Activated T-cell treated with anti-CD3 and anti-CD28 coated beads, Interleukin-2, amount 50 U/mL, for 24 hours (primary cell): Measurements from ENCODE around the gene SDC1.

Source experiments
- DNase-seq: peaks from one replicate; pipeline ENCODE4 v3.0.0-alpha.2; 2020
- H3K27ac Mint-ChIP-seq: 2 replicates; pipeline ENCODE4 v1.8.0; 2020; ENCODE audit warnings: mild to moderate bottlenecking, mixed read lengths
- H3K27me3 Mint-ChIP-seq: 2 replicates; pipeline ENCODE4 v1.8.0; 2020; ENCODE audit warnings: mixed read lengths
- H3K36me3 Mint-ChIP-seq: 2 replicates; pipeline ENCODE4 v1.8.0; 2020; ENCODE audit warnings: low read depth, mixed read lengths
- H3K4me1 Mint-ChIP-seq: 2 replicates; pipeline ENCODE4 v1.8.0; 2020; ENCODE audit warnings: low read depth, mixed read lengths
- H3K4me3 Mint-ChIP-seq: 2 replicates; pipeline ENCODE4 v1.8.0; 2020; ENCODE audit warnings: mild to moderate bottlenecking, moderate library complexity, mixed read lengths
- H3K9me3 Mint-ChIP-seq: 2 replicates; pipeline ENCODE4 v1.8.0; 2020; ENCODE audit warnings: mixed read lengths

SDC1 gene

DNA sequence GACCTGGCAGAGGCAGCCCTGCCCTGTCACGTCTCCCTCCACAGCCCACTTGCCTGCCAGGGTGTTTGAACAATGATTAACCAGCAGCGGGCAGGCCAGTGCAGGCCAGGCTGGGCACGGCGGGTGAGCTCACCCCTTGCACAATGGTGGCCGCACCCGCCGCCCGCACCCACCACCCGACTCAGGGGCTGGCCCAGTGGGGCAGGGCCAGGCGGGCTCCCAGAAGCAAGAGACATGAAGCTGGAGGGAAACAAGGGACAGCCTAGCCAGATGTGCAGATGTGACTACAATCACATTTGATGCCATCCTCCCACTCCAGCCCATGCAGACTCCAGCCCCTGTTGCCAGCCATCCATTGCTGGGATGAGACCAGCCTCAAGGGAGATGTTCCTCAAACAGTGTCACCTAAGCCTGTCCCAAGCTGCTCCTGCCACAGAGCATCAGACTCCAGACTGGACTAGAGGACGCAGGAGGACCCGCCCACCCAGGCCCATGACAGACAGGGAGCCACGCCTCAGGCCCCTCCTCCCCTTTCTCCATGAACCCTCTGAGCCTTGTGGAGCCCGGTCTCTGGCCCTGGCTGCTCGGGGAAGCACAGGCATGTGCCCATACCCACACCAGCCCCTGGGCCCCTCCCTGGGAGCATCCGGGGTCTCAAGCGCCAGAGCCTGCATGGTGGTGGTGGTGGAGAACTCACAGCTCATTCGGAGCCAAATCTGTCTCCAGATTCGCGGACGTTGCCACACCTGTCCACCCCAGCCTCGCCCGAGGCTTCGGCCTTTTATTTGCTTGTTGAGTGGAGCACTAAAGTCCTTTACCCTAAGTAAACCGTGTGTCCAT is 45.0 kb downstream of the SDC1 start:
- H3K36me3 Mint-ChIP-seq, result no peaks in the 10 kb centered on the region
- H3K4me3 Mint-ChIP-seq, result no peak overlapping the region
- no peak overlapping the region for H3K27ac Mint-ChIP-seq
- H3K9me3 Mint-ChIP-seq, result no peaks in the 10 kb centered on the region
- H3K4me1 Mint-ChIP-seq, result no peaks in the 10 kb centered on the region
- H3K27me3 Mint-ChIP-seq, result no peaks in the 10 kb centered on the region
- DNase-seq, result no peak

DNA sequence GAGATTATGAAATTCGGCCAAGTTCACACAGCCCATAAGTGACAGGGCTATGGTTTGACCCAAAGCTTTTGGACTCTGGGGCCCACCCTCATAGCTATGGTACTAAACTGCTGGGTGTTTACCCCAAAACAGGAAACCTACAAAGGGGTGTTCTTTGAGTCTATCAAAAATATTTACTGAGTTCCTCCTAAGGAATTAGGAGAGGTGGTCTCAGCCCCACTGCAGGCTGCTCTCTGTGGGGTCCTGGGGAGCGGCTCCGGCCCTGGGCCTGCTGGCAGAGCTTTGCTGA is 45.5 kb downstream of the SDC1 start:
- Mint-ChIP-seq H3K4me3 (no peak overlapping the region), H3K27me3 (no peaks in the 10 kb centered on the region), H3K4me1 (no peaks in the 10 kb centered on the region), H3K36me3 (no peaks in the 10 kb centered on the region), H3K9me3 (no peaks in the 10 kb centered on the region), H3K27ac (no peak overlapping the region)
- no peak for DNase-seq

DNA sequence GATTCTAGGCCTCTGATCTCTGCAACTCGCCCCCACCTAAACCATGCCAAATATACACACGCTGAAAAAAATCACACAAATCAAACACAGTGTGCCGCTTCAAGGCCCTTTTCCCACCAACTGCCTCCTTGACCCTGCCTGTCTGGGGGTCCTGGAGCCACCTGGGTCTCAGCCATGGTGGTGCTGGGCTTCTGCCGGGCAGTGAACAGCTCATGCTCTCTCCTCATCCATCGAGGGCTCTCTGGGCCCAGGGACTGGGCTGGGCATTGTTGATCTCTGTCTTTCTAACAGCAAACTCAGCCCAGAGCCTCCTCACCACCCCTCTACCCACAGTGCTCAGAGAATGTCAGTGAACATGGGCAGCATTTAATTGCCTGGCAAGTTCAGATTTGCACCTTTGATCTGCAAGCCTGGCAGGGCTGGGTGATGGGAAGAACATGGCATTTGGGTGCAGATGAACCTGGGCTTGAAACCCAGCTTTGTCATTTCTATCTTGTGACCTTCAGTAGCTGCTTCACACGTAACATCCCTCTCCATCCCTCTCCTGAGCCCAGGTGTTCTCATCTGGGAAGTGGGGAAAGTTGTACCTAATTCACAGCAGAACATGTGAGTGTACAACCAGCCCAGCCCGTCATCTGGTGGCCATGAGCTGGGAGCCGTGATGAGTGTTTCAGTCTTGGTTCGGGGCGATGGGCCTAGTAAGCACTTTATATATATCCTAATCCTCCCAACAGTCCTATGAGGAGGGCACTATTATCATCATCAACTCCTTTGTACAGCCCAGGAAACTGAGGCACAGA is 46.1 kb downstream of the SDC1 start:
- DNase-seq, result no peak
- Mint-ChIP-seq H3K9me3 (no peaks in the 10 kb centered on the region), H3K36me3 (no peaks in the 10 kb centered on the region)

DNA sequence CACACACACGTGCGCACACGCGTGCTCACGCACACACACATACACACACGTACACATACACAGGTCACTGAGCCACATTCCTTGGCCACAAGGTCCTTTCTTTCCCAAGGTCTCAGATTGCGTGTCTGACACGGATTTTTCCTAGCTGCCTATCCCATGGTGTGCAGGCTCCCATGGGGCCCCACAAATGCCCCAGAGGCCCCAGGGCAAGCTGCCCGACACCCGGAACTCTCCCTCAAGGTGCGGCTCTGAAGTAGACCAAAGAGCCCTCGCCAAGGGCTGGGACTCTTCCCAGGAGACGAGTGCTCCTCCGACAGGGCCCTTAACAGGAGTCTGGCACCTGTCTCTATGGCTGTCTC is 46.7 kb downstream of the SDC1 start:
- Mint-ChIP-seq H3K4me1 (no peaks in the 10 kb centered on the region), H3K9me3 (no peaks in the 10 kb centered on the region), H3K4me3 (no peak overlapping the region), H3K36me3 (no peaks in the 10 kb centered on the region), H3K27ac (no peak overlapping the region), H3K27me3 (no peaks in the 10 kb centered on the region)
- DNase-seq, result no peak

More for the DNA sequence above, 46.1 kb downstream of the SDC1 start:
- Mint-ChIP-seq H3K27me3 (no peaks in the 10 kb centered on the region), H3K27ac (no peak overlapping the region), H3K4me3 (no peak overlapping the region), H3K4me1 (no peaks in the 10 kb centered on the region)

DNA sequence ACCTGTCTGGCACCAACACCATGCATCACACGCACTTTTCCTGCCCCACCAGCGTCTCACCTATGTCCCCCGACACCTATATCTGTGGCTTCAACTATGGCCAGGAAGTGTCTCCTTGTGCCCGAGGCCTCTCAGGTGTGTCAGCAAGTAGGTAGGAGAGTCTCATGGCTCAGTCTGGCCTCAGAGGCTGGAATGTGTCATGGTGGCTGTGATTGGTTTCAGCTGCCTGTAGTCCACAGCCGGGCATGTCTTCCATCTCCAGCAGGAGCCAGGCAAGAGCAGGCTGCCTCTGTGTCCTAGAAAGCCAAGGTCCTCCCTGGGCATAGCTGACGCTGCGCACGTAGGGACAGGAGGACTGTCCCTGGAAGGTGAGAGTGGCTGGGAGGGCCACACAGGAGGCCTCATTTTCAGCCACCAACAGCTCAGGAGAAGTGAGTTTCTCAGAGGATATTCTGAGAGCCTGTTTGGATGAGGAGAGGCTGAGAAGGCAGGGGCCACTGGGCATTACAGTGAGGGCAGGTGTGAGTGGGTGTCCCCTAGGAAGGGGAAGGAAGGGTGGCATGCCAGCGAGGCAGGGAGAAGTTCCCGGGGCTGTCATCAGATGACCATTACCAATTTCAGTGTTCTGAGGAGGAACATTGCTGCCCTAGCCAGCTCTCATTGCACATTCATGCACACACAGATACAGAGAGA is 47.2 kb downstream of the SDC1 start:
- no peak overlapping the region for H3K4me3 Mint-ChIP-seq
- no peak for DNase-seq
- no peaks in the 10 kb centered on the region for H3K36me3 Mint-ChIP-seq
- no peaks in the 10 kb centered on the region for H3K27me3 Mint-ChIP-seq
- no peaks in the 10 kb centered on the region for H3K4me1 Mint-ChIP-seq
- H3K9me3 Mint-ChIP-seq, result no peaks in the 10 kb centered on the region
- no peak overlapping the region for H3K27ac Mint-ChIP-seq

DNA sequence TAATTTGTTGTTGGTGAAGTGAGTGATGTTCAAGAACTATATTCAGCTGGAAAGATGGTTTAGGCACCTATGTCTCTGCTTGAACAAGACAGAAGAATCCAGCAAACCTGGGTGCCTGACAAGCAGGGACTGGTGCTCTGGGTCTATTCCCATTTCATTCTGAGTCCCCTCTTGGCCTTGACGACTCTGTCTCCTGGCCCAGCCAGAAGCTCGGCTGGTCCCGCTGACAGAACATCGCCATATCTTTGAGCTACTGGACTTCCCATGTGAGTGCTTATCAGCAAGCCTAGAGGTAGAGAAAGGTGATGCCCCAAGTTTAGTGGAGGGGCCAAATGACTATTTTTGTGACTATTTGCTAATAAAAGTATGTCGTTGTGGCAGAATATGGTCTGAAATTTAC is 48.2 kb downstream of the SDC1 start:
- H3K4me1 Mint-ChIP-seq, result no peaks in the 10 kb centered on the region
- no peaks in the 10 kb centered on the region for H3K36me3 Mint-ChIP-seq

DNA sequence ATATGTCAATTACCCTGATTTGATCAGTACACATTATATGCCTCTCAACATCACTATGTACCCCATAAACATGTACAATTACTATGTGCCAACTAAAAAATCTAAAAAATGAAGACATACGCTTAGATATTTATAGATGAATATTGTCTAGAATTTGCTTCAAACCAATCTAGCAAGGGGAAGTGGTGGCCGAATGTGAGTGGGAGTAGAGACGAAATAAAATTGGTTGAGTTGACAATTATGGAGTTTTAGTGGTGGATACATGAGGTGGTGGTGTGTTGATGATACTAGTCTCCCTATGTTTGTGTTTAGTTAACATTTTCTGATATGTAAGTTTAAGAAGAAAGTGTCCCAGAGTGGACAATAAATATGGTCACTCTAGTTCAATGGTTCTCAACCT is 49.0 kb downstream of the SDC1 start:
- no peak overlapping the region for H3K27ac Mint-ChIP-seq

More for the DNA sequence above, 48.2 kb downstream of the SDC1 start:
- no peak for DNase-seq
- no peak overlapping the region for H3K27ac Mint-ChIP-seq
- H3K9me3 Mint-ChIP-seq, result no peaks in the 10 kb centered on the region
- no peaks in the 10 kb centered on the region for H3K27me3 Mint-ChIP-seq
- H3K4me3 Mint-ChIP-seq, result no peak overlapping the region

DNA sequence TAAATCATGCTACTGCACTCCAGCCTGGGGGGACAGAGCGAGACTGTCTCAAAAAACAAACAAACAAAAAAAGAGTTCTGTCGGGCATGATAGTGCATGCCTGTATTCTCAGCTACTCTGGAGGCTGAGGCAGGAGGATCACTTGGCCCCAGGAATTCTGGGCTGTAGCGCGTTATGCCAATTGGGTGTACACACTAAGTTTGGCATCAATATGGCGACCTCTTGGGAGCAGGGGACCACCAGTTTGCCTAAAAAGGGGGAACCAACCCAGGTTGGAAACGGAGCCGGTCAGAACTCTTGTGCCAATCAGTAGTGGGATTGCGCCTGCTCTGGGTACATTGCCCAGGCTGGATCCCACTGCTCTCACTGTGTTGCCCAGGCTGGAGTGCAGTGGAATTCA is 49.7 kb downstream of the SDC1 start:
- H3K36me3 Mint-ChIP-seq, result no peaks in the 10 kb centered on the region
- no peak overlapping the region for H3K4me3 Mint-ChIP-seq
- H3K9me3 Mint-ChIP-seq, result no peaks in the 10 kb centered on the region
- no peak overlapping the region for H3K27ac Mint-ChIP-seq
- H3K4me1 Mint-ChIP-seq, result no peaks in the 10 kb centered on the region
- DNase-seq, result no peak
- no peaks in the 10 kb centered on the region for H3K27me3 Mint-ChIP-seq

More for the DNA sequence above, 49.0 kb downstream of the SDC1 start:
- DNase-seq, result no peak
- no peaks in the 10 kb centered on the region for H3K9me3 Mint-ChIP-seq
- H3K4me3 Mint-ChIP-seq, result no peak overlapping the region
- H3K36me3 Mint-ChIP-seq, result no peaks in the 10 kb centered on the region
- H3K27me3 Mint-ChIP-seq, result no peaks in the 10 kb centered on the region
- no peaks in the 10 kb centered on the region for H3K4me1 Mint-ChIP-seq

DNA sequence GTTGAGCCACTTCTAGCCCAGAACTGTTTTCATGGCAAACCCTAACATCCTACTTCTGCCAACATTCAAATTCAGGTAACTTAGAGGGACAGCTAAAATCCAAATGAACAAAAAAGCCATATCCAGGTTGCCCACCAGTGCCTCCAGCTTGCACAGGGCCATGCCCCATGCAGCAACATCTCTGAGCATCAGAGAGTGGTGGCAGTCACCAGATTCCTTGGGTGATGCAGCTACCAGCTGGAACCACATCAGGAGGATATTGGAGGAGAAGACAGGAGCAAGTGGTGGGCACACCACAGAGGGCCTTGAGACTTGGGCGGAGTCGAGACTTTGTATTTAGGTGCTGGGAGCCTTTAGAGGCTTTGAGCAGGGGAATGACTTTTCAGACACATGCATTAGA is 50.5 kb downstream of the SDC1 start:
- H3K36me3 Mint-ChIP-seq, result no peaks in the 10 kb centered on the region
- no peak for DNase-seq
- H3K9me3 Mint-ChIP-seq, result no peaks in the 10 kb centered on the region
- no peaks in the 10 kb centered on the region for H3K4me1 Mint-ChIP-seq
- H3K4me3 Mint-ChIP-seq, result no peak overlapping the region
- no peaks in the 10 kb centered on the region for H3K27me3 Mint-ChIP-seq
- H3K27ac Mint-ChIP-seq, result no peak overlapping the region

DNA sequence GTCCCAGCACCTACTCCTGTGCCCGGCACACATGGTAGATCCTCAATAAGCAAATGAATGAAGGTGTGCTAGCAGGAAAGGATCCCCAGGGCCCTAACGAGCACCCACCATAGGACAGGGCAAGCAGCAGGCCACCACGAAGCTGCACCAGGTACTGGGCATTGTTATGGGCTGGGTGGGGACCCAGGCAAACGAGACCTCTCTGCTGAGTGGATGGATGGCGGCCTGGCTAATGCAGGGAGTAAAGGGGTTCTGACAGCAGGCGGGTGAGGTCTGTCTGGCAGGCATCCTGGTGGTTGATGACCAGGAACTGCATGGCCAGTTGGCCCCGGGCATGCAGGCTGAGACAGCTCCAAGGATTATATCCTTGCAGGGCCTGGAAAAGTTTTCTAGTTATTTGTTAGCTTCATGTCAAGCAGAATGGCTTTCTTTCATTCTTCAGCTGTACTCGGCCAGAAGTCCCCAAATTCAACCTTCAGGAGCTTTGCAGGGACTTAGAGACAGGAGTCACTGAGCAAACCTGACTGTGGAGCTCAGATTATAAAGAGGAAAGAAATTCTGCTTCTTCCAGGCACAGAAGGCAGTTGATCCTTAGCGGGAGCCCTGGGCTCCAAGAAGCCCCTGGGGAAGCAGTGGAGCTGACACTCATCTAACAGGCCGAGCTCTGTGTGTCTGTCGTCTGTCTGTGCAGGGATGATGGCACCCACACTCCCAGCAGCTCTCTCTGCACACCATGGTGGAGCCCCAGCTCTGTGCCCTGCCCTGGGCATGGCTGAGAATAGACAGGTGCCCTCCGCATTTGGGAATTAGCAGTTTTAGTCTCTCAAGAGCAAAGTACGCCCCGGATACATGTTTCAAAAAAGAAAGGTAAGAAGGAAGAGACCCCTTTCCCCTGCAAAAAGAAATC is 51.2 kb downstream of the SDC1 start:
- Mint-ChIP-seq H3K27ac (no peak overlapping the region), H3K27me3 (no peaks in the 10 kb centered on the region), H3K36me3 (no peaks in the 10 kb centered on the region), H3K4me3 (no peak overlapping the region), H3K4me1 (no peaks in the 10 kb centered on the region), H3K9me3 (no peaks in the 10 kb centered on the region)
- no peak for DNase-seq

DNA sequence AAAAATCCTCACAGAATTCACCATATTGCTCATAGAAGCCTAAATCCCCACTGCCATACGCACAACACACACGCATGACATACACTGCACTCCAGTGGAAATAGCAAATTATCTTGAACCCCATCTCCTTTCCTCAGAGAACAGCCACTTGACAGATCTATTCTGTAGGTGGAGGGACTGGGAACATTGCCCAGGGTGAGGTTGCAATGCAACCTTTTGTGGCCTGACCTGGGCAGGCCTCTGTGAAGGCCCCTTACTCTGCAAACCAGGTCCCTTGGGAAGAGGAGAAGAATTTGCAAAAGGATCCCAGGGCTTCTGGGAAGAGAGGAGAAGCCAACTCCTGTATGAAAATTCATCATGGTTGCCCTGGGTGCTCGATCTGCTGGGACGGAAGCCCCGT is 51.9 kb downstream of the SDC1 start:
- Mint-ChIP-seq H3K27me3 (peaks cover 4% of the 10 kb centered on the region), H3K9me3 (no peaks in the 10 kb centered on the region), H3K4me1 (no peaks in the 10 kb centered on the region), H3K4me3 (no peak overlapping the region), H3K27ac (no peak overlapping the region), H3K36me3 (no peaks in the 10 kb centered on the region)
- DNase-seq, result no peak

DNA sequence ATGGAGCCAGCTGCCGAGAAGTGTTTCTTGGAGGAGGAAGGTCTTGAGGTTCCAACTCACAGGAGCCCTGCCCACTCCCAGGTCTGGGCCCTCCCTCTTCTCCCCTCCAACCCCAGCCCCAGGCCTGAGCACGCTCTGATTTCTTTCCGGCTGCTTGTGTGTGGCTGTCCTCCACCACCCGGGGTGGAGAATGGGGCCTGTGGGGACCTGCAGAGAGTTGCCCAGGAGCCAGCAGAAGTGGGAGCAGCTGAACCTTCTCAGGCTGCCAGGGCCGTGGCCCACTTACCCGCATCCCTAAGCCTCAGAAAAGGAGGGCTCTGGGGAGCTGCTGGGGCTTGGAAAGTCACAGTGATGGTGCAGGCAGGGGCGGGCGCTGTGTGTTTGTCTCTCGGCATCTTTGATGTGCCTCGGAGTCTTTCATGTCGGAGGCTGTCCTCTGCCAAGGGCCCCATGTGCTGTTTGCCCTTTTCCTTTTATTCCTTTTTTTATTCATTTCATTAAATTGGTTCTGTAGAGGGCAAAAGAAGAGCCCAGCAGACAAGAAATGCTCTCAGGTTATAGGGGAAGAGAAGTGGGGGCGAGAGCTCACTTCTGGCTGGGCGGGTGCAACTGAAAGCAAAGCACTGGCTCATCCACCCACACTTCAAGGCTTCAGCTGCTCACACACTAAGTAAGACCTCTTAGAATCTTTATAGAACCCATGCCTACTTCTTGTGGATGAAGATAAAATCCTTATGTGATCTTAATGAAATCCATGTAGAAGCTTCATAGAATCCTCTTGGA is 52.5 kb downstream of the SDC1 start:
- no peaks in the 10 kb centered on the region for H3K36me3 Mint-ChIP-seq

DNA sequence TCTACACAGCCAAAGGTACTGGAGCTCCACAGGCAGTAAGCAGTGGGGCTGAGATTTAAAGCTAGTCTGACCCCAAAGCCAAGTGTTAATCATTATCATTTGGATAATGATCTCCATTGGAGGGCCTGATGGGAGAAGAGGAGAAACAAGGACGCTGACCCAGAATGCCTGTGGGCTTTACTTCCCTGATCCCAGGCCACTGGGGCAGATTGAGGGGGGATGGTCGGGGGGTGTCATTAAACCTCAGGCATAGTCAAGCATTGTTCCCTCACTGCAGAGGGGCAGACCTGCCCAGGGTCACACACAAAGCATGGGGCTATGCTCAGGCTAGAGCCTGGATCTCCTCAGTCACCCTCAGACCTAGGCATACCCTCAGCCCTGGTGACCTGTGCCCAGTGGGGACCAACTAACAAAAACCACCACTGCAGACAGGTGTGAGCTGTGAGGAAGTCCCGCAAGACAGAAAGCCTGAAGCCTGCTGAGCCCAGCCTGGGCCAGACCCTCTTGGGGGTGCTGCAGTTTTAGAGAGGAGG is 53.4 kb downstream of the SDC1 start:
- Mint-ChIP-seq H3K4me1 (no peaks in the 10 kb centered on the region), H3K4me3 (no peak overlapping the region), H3K27ac (no peak overlapping the region), H3K27me3 (peaks cover 4% of the 10 kb centered on the region), H3K9me3 (no peaks in the 10 kb centered on the region), H3K36me3 (no peaks in the 10 kb centered on the region)
- DNase-seq, result no peak

More for the DNA sequence above, 52.5 kb downstream of the SDC1 start:
- H3K27me3 Mint-ChIP-seq, result peaks cover 4% of the 10 kb centered on the region
- no peak for DNase-seq
- H3K9me3 Mint-ChIP-seq, result no peaks in the 10 kb centered on the region
- H3K4me1 Mint-ChIP-seq, result no peaks in the 10 kb centered on the region
- no peak overlapping the region for H3K27ac Mint-ChIP-seq
- H3K4me3 Mint-ChIP-seq, result no peak overlapping the region
